GM23338 (cell line): Measurements from ENCODE around the gene GRIN2B. TPM values are rescaled to one million over a fixed set of nuclear protein-coding genes. Genes with fewer than 3 reads are reported as not detected.

ENCODE experiments used
- ATAC-seq: fragments of 200-7000 bp; cut with Tn5 transposase; 3 replicates; pipeline ENCODE4 v1.9.1; 2020
- DNase-seq: peaks from one replicate; pipeline ENCODE4 v3.0.0-alpha.2; 2015; ENCODE audit warnings: low spot score
- H2AFZ ChIP-seq: fragments of 200-600 bp; sonication (generic); 2 replicates; pipeline ENCODE4 v1.8.0; 2016; ENCODE audit warnings: antibody characterized with exemption, mild to moderate bottlenecking, moderate library complexity
- H3F3A ChIP-seq: fragments of 200-600 bp; sonication (generic); replicated peaks from 2 replicates; pipeline ENCODE4 v1.8.0; 2017; ENCODE audit warnings: antibody characterized with exemption, mixed run types, low read depth
- H3K27ac ChIP-seq: fragments of 200-600 bp; sonication (generic); 2 replicates; pipeline ENCODE4 v1.6.1; 2016; ENCODE audit warnings: low read depth
- H3K27me3 ChIP-seq: fragments of 200-600 bp; sonication (generic); 2 replicates; pipeline ENCODE4 v1.8.0; 2016; ENCODE audit warnings: mild to moderate bottlenecking, mixed run types, moderate library complexity; ENCODE audit not compliant: insufficient read depth
- H3K36me3 ChIP-seq: fragments of 200-600 bp; sonication (generic); 2 replicates; pipeline ENCODE4 v1.8.0; 2016; ENCODE audit warnings: mild to moderate bottlenecking; ENCODE audit not compliant: insufficient read depth
- H3K4me1 ChIP-seq: fragments of 200-600 bp; sonication (generic); 2 replicates; pipeline ENCODE4 v1.8.0; 2016; ENCODE audit warnings: mild to moderate bottlenecking, moderate library complexity; ENCODE audit not compliant: insufficient read depth
- H3K4me2 ChIP-seq: fragments of 200-600 bp; sonication (generic); 2 replicates; pipeline ENCODE4 v1.7.1; 2017; ENCODE audit warnings: mixed run types
- H3K4me3 ChIP-seq: fragments of 200-600 bp; sonication (generic); 2 replicates; pipeline ENCODE4 v1.6.1; 2016; ENCODE audit warnings: mixed run types
- H3K79me2 ChIP-seq: fragments of 200-600 bp; sonication (generic); replicated peaks from 2 replicates; pipeline ENCODE4 v1.8.0; 2017; ENCODE audit warnings: mild to moderate bottlenecking; ENCODE audit not compliant: insufficient read depth
- H3K9me2 ChIP-seq: fragments of 200-600 bp; sonication (generic); 2 replicates; pipeline ENCODE4 v1.8.0; 2017; ENCODE audit not compliant: insufficient read depth
- H4K20me1 ChIP-seq: fragments of 200-600 bp; sonication (generic); replicated peaks from 2 replicates; pipeline ENCODE4 v1.8.0; 2017; ENCODE audit warnings: mild to moderate bottlenecking; ENCODE audit not compliant: insufficient read depth
- H3K27ac Mint-ChIP-seq: 2 replicates; pipeline ENCODE4 v1.8.0; 2020; ENCODE audit warnings: inconsistent platforms, mild to moderate bottlenecking, moderate library complexity, mixed read lengths
- H3K27me3 Mint-ChIP-seq: 3 replicates; pipeline ENCODE4 v1.8.0; 2022; ENCODE audit warnings: low read depth, mild to moderate bottlenecking, moderate library complexity, mixed read lengths, inconsistent platforms; ENCODE audit not compliant: insufficient read depth, poor library complexity
- H3K36me3 Mint-ChIP-seq: 3 replicates; pipeline ENCODE4 v1.8.0; 2021; ENCODE audit warnings: low read depth, mild to moderate bottlenecking, inconsistent platforms, moderate library complexity, mixed read lengths
- H3K4me1 Mint-ChIP-seq: 3 replicates; pipeline ENCODE4 v1.8.0; 2020; ENCODE audit warnings: mild to moderate bottlenecking, inconsistent platforms, mixed read lengths
- H3K4me3 Mint-ChIP-seq: 3 replicates; pipeline ENCODE4 v1.8.0; 2021; ENCODE audit warnings: moderate library complexity, mild to moderate bottlenecking, inconsistent platforms, mixed read lengths
- H3K9me3 Mint-ChIP-seq: 3 replicates; pipeline ENCODE4 v1.8.0; 2020; ENCODE audit warnings: moderate library complexity, mild to moderate bottlenecking, inconsistent platforms, mixed read lengths
- CREB1 ChIP-seq: fragments of 250-450 bp; sonication (Bioruptor Pico); IDR thresholded peaks from 2 replicates; pipeline ENCODE4 v1.5.0; 2020; ENCODE audit warnings: low read depth, mild to moderate bottlenecking, moderate library complexity
- EZH2 ChIP-seq: fragments of 200-600 bp; sonication (generic); IDR thresholded peaks from one replicate; pipeline ENCODE4 v1.8.0; 2017; ENCODE audit warnings: antibody characterized with exemption, mild to moderate bottlenecking, low read depth; ENCODE audit not compliant: unreplicated experiment
- EZH2phosphoT487 ChIP-seq: fragments of 200-600 bp; sonication (generic); IDR thresholded peaks from one replicate; pipeline ENCODE4 v1.8.1; 2018; ENCODE audit warnings: antibody characterized with exemption; ENCODE audit not compliant: unreplicated experiment
- JUNB ChIP-seq: IDR thresholded peaks from one replicate; pipeline ENCODE4 v1.6.1; 2016; ENCODE audit warnings: antibody characterized with exemption; ENCODE audit not compliant: unreplicated experiment
- NANOG ChIP-seq: IDR thresholded peaks from 2 replicates; pipeline ENCODE4 v1.6.1; 2016; ENCODE audit warnings: antibody characterized with exemption, borderline replicate concordance
- POLR2AphosphoS5 ChIP-seq: IDR thresholded peaks from 2 replicates; pipeline ENCODE4 v1.6.1; 2016; ENCODE audit warnings: antibody characterized with exemption, low read depth
- STAT1 ChIP-seq: IDR thresholded peaks from one replicate; pipeline ENCODE4 v1.6.1; 2016; ENCODE audit warnings: antibody characterized with exemption; ENCODE audit not compliant: unreplicated experiment
- ZNF114 ChIP-seq: fragments of 250-450 bp; sonication (Bioruptor Pico); IDR thresholded peaks from 2 replicates; pipeline ENCODE4 v1.5.0; 2020; ENCODE audit warnings: mild to moderate bottlenecking, moderate library complexity
- ZNF331 ChIP-seq: fragments of 250-450 bp; sonication (Bioruptor Pico); IDR thresholded peaks from 2 replicates; pipeline ENCODE4 v1.5.0; 2020; ENCODE audit warnings: low read depth, mild to moderate bottlenecking, moderate library complexity
- polyA plus RNA-seq: library from polyadenylated mRNA; unstranded; fragments of >200 nt; fragmentation: Nextera tagmentation; extraction: Ambion mirVana; gene quantifications from 2 replicates; pipeline ENCODE4 v1.2.1, GENCODE V29; 2016
- total RNA-seq: library from RNA; depleted of rRNA; stranded (reverse); fragments of >200 nt; shearing (Covaris generic); gene quantifications from 2 replicates; pipeline ENCODE4 v1.2.3, GENCODE V29; 2014
- TF ChIP-seq, protein P1 (sequence below): IDR thresholded peaks from one replicate; pipeline ENCODE4 v1.6.1; 2018; ENCODE audit warnings: antibody characterized with exemption; ENCODE audit not compliant: unreplicated experiment
- TF ChIP-seq, protein P2 (sequence below), 2 experiments: fragments of 200-600 bp in 1 of 2; sonication (generic) in 1 of 2; conservative IDR thresholded peaks; 2 replicates each; pipeline versions ENCODE4 v1.5.1 to v1.6.1; 2016 to 2017; ENCODE audit warnings: antibody characterized with exemption in 2 of 2, low read depth in 2 of 2, mild to moderate bottlenecking in 2 of 2, moderate library complexity in 1 of 2

The GRIN2B gene
- total and polyA plus RNA-seq, 2 experiments from 2014 or later: 0.31 to 3.0 TPM

DNA sequence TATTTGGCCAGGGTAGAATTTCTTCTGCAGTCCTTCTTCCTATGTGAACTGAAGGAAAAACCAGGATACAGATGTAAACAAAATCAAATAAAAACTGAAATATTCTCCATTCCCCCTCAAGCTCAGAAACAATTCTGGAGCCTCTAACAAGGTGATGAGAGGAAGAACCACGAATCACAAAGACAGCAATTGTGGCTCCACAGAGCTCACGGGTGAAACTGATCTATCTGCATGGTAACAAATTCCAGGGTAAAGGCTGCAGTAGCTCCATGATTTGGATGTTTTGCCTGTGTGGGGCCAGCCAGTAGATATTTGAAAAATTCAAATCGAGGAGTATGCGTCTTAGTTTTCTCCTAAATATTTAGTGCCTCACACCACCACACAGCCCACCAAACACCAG, 10.6 kb downstream of the GRIN2B start (continued):
- TF ChIP-seq ZNF114 (CRISPR knock-in tag) (no peak), POLR2AphosphoS5 (no peak), NANOG (no peak), JUNB (no peak), STAT1 (no peak), CREB1 (no peak), ZNF331 (CRISPR knock-in tag) (no peak)
- TF ChIP-seq, protein P1, sequence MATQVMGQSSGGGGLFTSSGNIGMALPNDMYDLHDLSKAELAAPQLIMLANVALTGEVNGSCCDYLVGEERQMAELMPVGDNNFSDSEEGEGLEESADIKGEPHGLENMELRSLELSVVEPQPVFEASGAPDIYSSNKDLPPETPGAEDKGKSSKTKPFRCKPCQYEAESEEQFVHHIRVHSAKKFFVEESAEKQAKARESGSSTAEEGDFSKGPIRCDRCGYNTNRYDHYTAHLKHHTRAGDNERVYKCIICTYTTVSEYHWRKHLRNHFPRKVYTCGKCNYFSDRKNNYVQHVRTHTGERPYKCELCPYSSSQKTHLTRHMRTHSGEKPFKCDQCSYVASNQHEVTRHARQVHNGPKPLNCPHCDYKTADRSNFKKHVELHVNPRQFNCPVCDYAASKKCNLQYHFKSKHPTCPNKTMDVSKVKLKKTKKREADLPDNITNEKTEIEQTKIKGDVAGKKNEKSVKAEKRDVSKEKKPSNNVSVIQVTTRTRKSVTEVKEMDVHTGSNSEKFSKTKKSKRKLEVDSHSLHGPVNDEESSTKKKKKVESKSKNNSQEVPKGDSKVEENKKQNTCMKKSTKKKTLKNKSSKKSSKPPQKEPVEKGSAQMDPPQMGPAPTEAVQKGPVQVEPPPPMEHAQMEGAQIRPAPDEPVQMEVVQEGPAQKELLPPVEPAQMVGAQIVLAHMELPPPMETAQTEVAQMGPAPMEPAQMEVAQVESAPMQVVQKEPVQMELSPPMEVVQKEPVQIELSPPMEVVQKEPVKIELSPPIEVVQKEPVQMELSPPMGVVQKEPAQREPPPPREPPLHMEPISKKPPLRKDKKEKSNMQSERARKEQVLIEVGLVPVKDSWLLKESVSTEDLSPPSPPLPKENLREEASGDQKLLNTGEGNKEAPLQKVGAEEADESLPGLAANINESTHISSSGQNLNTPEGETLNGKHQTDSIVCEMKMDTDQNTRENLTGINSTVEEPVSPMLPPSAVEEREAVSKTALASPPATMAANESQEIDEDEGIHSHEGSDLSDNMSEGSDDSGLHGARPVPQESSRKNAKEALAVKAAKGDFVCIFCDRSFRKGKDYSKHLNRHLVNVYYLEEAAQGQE: no peak

DNA sequence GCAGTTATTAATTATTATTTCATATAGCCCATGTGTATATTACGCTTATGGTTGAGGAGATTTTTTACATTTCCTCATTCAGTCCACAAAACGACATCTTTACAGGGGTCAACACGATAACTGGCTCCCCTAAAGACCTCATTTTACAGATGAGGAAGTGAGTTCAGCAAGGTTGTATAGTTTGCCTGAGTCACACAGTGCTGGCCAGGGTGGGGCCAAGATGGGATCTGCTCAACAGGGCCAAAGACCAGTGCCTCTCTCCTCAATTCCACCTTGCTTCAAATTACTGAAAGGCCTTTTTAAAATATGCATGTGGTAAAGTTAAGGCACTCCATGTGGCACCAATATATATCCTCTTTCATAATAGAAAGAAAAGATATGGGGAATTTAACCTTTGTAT, 13.1 kb downstream of the GRIN2B start:
- Histone ChIP-seq H3K79me2 (no peaks in the 10 kb centered on the region), H4K20me1 (no peaks in the 10 kb centered on the region), H3K9me2 (peaks cover 3% of the 10 kb centered on the region; the same call in 1 of the 2 replicates), H3K27ac (no peak overlapping the region), H2AFZ (no peak overlapping the region), H3K4me2 (no peak overlapping the region), H3K27me3 (no peaks in the 10 kb centered on the region), H3K4me1 (peaks cover 25% of the 10 kb centered on the region), H3K36me3 (no peaks in the 10 kb centered on the region), H3K4me3 (no peak overlapping the region), H3F3A (no peaks in the 10 kb centered on the region)
- no peaks in the 10 kb centered on the region for H3K36me3 Mint-ChIP-seq
- H3K9me3 Mint-ChIP-seq: no peaks in the 10 kb centered on the region
- peaks cover 33% of the 10 kb centered on the region for H3K4me1 Mint-ChIP-seq
- H3K27me3 Mint-ChIP-seq: peaks cover 4% of the 10 kb centered on the region
- H3K27ac Mint-ChIP-seq: no peak overlapping the region
- no peak for DNase-seq
- no peak overlapping the region for H3K4me3 Mint-ChIP-seq
- no peak for ATAC-seq
- TF ChIP-seq JUNB (no peak), EZH2 (no peak), STAT1 (no peak), ZNF114 (CRISPR knock-in tag) (no peak), POLR2AphosphoS5 (no peak), EZH2phosphoT487 (no peak), ZNF331 (CRISPR knock-in tag) (no peak)
- TF ChIP-seq, protein P1: no peak
- TF ChIP-seq, protein P2, sequence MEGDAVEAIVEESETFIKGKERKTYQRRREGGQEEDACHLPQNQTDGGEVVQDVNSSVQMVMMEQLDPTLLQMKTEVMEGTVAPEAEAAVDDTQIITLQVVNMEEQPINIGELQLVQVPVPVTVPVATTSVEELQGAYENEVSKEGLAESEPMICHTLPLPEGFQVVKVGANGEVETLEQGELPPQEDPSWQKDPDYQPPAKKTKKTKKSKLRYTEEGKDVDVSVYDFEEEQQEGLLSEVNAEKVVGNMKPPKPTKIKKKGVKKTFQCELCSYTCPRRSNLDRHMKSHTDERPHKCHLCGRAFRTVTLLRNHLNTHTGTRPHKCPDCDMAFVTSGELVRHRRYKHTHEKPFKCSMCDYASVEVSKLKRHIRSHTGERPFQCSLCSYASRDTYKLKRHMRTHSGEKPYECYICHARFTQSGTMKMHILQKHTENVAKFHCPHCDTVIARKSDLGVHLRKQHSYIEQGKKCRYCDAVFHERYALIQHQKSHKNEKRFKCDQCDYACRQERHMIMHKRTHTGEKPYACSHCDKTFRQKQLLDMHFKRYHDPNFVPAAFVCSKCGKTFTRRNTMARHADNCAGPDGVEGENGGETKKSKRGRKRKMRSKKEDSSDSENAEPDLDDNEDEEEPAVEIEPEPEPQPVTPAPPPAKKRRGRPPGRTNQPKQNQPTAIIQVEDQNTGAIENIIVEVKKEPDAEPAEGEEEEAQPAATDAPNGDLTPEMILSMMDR (conservative IDR thresholded peaks at IDR 0.05; ENCODE audit: low read depth in 2 of 2): no peak
